SJCRH30 (cell line): Measurements from ENCODE around the gene DNASE1L3. TPM values are rescaled to one million over a fixed set of nuclear protein-coding genes. Genes with fewer than 3 reads are reported as not detected.
"Not testable (repeated sequence)": the region's sequence is repeated elsewhere in the genome, so short reads cannot be mapped to it uniquely, and the experiment has no call there.

Experiments used
- DNase-seq, 2 experiments: peaks; one replicate each; pipeline ENCODE4 v3.0.0-alpha.2; 2015 to 2020
- H3K27ac ChIP-seq: fragments of 250-450 bp; sonication (Bioruptor Pico); 2 replicates; pipeline ENCODE4 v1.5.1; 2020; ENCODE audit warnings: mild to moderate bottlenecking, moderate library complexity
- H3K27me3 ChIP-seq: fragments of 250-450 bp; sonication (Bioruptor Pico); 2 replicates; pipeline ENCODE4 v1.5.1; 2020; ENCODE audit warnings: mild to moderate bottlenecking, moderate library complexity
- H3K36me3 ChIP-seq: fragments of 250-450 bp; sonication (Bioruptor Pico); 2 replicates; pipeline ENCODE4 v1.5.1; 2020; ENCODE audit warnings: mild to moderate bottlenecking, moderate library complexity
- H3K4me1 ChIP-seq: fragments of 250-450 bp; sonication (Bioruptor Pico); 2 replicates; pipeline ENCODE4 v1.5.1; 2020; ENCODE audit warnings: mild to moderate bottlenecking, moderate library complexity
- H3K4me3 ChIP-seq: fragments of 250-450 bp; sonication (Bioruptor Pico); 2 replicates; pipeline ENCODE4 v1.5.1; 2020; ENCODE audit warnings: mild to moderate bottlenecking, moderate library complexity
- H3K9me3 ChIP-seq: fragments of 250-450 bp; sonication (Bioruptor Pico); replicated peaks from 2 replicates; pipeline ENCODE4 v1.5.1; 2020; ENCODE audit warnings: mild to moderate bottlenecking, moderate library complexity
- total RNA-seq: library from RNA; depleted of rRNA; stranded (reverse); fragments of >200 nt; shearing (Covaris generic); gene quantifications from 2 replicates; pipeline ENCODE4 v1.2.3, GENCODE V29; 2014

The DNASE1L3 gene
- total RNA-seq, 1 experiment from 2014 or later, result not detected

GRCh38 chr3:58217209-58217811, 6.5 kb upstream of the DNASE1L3 start:
- H3K27ac ChIP-seq, result no peak overlapping the region
- no peak overlapping the region for H3K4me3 ChIP-seq
- H3K4me1 ChIP-seq, result peaks cover 13% of the 10 kb centered on the region
- no peaks in the 10 kb centered on the region for H3K36me3 ChIP-seq
- peak; percentile 68 to 83 for DNase-seq
- no peaks in the 10 kb centered on the region for H3K9me3 ChIP-seq
- no peaks in the 10 kb centered on the region for H3K27me3 ChIP-seq

DNA sequence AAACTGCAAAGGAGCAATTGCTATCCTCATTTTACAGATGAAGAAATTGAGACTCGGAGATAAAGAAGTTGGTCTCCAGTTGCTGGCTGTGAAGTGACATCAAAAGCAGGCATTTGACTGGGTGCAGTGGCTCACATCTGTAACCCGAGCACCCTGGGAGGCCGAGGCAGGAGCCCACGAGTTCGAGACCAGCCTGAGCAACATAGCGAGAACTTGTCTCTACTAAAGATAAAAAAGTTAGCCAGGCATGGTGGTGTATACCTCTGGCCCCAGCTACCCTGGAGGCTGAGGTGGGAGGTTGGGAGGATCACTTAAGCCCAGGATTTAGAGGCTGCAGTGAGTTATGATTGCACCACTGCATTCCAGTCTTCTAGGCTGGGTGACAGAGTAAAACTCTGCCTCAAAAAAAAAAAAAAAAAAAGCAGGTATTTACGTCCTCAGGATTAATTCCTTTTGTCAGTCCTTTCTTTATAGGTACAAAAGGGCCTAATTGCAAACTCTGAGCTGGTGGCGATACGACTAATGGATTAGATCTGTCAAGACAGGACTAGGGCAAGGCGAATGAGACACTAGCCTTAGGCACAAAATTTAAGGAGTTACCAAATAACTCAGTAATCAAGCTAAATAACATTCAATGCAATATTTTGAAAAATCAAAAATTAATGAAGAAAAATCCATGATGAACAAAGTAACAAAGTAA, 5.9 kb upstream of the DNASE1L3 start:
- Histone ChIP-seq H3K36me3 (no peaks in the 10 kb centered on the region), H3K9me3 (no peaks in the 10 kb centered on the region), H3K27ac (no peak overlapping the region), H3K4me1 (peaks cover 13% of the 10 kb centered on the region), H3K27me3 (no peaks in the 10 kb centered on the region), H3K4me3 (no peak overlapping the region)
- no peak for DNase-seq

DNA sequence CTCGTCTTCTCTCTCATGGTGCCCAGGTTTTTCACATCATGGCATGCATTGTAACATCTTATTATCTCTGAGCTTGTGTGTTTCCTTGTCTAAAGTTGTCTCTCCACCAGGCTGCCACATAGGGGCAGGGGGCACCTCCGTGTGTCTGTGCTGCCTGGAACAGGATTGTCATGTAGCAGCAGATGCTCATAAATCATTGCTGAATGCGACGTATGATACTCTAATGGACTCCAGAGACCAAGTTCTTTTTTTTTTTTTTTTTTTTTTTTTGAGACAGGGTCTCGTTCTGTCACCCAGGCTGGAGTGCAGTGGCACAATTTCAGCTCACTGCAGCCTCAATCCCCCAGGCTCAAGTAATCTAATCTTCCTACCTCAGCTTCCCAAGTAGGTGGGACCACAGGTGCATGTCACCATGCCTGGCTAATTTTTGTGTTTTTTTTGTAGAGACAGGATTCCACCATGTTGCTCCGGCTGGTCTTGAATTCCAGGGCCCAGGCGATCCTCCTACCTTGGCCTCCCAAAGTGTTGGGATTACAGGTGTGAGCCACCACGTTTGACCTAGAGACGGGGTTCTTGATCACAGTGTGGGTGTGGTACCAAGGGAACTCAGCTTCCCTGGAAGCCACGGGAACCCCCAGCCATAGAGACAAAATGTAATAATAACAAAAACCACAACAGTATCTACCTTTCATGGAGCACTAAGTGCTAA, 4.7 kb upstream of the DNASE1L3 start:
- H3K27ac ChIP-seq, result no peak overlapping the region
- H3K4me3 ChIP-seq, result no peak overlapping the region
- no peaks in the 10 kb centered on the region for H3K27me3 ChIP-seq
- H3K36me3 ChIP-seq, result no peaks in the 10 kb centered on the region
- no peak for DNase-seq
- H3K4me1 ChIP-seq, result peaks cover 13% of the 10 kb centered on the region
- no peaks in the 10 kb centered on the region for H3K9me3 ChIP-seq

DNA sequence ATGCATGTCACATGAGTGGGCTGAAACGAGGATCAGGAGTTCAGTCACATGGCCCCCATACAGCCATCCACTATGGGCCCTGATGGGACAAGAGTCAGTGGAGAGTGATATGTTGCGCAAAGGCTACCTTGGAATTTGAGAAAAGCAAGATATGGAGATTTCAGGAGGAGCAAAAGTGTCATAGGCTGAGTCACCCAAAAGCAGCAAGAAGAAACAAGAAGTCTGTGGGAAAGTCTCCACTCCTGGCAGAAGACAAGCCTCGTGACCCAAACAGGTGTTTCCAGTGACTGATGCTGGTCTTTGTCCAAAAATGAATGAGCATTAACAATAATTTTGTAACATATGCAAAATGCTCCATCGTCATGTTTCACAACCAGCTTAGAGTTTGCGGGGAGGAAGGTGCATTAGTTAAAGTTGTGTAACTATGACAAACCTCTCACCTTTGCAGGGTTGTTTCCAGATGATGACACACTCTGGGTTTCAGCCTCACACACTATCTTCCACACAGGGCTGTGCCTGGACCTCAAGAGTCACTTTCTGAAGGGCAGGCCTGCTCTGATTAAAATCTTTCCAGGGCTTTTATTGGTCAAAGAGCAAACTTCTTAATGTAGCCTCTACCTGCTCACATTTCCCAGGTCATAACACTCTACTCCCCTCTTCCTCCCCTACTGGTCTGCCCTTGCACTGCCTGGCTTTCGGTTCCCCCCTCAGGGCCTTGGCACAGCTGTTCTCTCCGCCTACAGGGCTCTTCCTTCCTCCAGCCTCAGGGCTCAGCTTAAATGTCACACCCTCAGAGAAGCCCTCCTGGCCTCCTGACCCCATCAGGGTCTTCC, 3.9 kb upstream of the DNASE1L3 start:
- Histone ChIP-seq H3K36me3 (no peaks in the 10 kb centered on the region), H3K27me3 (no peaks in the 10 kb centered on the region), H3K4me3 (no peak overlapping the region), H3K27ac (no peak overlapping the region), H3K4me1 (peaks cover 13% of the 10 kb centered on the region), H3K9me3 (no peaks in the 10 kb centered on the region)
- DNase-seq, result peak; percentile 21 to 55

DNA sequence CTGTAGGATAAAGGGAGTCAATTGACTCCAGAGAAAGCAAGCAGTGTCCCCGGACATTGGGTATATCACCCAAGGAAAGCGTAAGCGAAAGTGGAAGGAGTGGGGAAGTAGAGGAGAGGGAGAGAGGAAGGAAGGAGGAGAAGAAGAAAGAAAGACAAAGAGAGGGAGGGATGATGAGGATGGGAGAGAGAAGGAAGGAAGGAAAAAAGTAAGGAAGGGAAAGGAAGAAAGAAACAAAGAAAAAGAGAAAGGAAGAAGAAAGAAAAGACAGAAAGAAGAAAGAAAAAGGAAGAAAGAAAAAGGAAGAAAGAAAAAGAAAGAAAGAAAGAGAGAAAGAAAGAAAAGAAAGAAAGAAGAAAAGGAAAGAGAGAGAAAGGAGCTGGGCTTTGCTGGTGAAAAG, 839 bp downstream of the DNASE1L3 start:
- Histone ChIP-seq H3K9me3 (no peaks in the 10 kb centered on the region), H3K36me3 (no peaks in the 10 kb centered on the region), H3K27ac (no peak overlapping the region), H3K4me3 (no peak overlapping the region), H3K27me3 (no peaks in the 10 kb centered on the region), H3K4me1 (peaks cover 6% of the 10 kb centered on the region)
- DNase-seq, result no peak

DNA sequence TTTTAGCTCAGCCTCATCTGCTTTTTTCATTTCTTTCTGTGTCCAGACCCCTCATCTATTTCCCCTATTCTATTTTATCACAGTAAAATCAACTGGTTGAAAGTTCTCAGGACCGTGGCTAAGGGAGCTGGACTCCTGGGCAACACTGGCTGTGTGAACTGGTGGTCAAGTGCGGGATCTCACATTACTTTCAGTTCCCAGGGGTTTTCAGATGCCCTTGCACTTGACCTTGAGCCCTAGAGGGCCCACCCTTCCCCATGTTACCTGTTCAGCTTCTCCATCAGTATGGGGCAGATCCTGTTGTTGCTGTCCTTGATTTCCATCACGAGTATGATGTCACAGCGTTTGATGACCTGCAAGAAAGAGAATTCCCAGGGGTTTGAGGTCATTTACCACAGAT, 2.8 kb downstream of the DNASE1L3 start:
- DNase-seq, result no peak
- H3K27ac ChIP-seq, result no peak overlapping the region
- no peaks in the 10 kb centered on the region for H3K27me3 ChIP-seq
- no peaks in the 10 kb centered on the region for H3K9me3 ChIP-seq
- H3K4me1 ChIP-seq, result no peaks in the 10 kb centered on the region
- H3K36me3 ChIP-seq, result no peaks in the 10 kb centered on the region
- H3K4me3 ChIP-seq, result no peak overlapping the region

DNA sequence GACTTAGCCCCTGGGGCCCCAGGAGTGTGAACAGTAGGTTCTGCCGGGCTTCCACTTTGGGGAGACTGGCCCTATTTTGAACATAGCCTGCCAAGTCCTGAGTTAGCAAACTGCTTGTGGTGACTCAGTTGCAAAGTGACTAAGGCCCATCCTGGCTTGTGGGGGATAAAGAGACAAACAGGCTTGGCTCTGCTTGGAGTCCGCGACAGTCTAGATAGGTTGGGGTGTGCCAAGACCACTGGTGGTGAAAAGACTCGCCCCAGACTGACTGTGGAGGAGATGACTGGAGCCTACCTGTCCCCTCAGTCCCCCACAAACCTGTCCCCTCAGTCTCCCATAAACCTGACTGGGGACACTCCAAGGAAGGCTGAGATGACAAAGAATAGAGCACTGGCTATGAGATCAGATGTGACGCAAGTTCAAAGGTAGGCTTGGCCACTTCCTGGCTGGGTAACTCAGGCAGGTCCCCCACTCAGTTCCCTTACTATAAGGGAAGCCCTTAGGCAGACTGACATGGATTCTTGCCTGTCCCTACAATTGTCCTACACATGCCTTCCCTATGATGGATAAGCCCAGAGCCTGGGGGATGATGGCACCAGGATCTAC, 4.3 kb downstream of the DNASE1L3 start:
- no peaks in the 10 kb centered on the region for H3K27me3 ChIP-seq
- no peaks in the 10 kb centered on the region for H3K9me3 ChIP-seq
- DNase-seq, result no peak
- no peak overlapping the region for H3K4me3 ChIP-seq
- no peaks in the 10 kb centered on the region for H3K4me1 ChIP-seq
- no peaks in the 10 kb centered on the region for H3K36me3 ChIP-seq
- H3K27ac ChIP-seq, result no peak overlapping the region

- no peak for DNase-seq
- Histone ChIP-seq H3K9me3 (no peaks in the 10 kb centered on the region), H3K27ac (no peak overlapping the region), H3K27me3 (no peaks in the 10 kb centered on the region), H3K36me3 (no peaks in the 10 kb centered on the region), H3K4me3 (no peak overlapping the region), H3K4me1 (no peaks in the 10 kb centered on the region)
Measured at GRCh38 chr3:58205981-58206380, 4.8 kb downstream of the DNASE1L3 start.

- no peak for DNase-seq
- Histone ChIP-seq H3K4me3 (no peak overlapping the region), H3K27ac (no peak overlapping the region), H3K27me3 (no peaks in the 10 kb centered on the region), H3K36me3 (no peaks in the 10 kb centered on the region), H3K4me1 (no peaks in the 10 kb centered on the region), H3K9me3 (no peaks in the 10 kb centered on the region)
Measured at GRCh38 chr3:58204720-58205119, 6.1 kb downstream of the DNASE1L3 start.

GRCh38 chr3:58203541-58203940, 7.2 kb downstream of the DNASE1L3 start:
- H3K4me3 ChIP-seq, result no peak overlapping the region
- H3K27ac ChIP-seq, result no peak overlapping the region
- no peaks in the 10 kb centered on the region for H3K27me3 ChIP-seq
- DNase-seq, result no peak
- no peaks in the 10 kb centered on the region for H3K9me3 ChIP-seq
- no peaks in the 10 kb centered on the region for H3K36me3 ChIP-seq
- no peaks in the 10 kb centered on the region for H3K4me1 ChIP-seq

DNA sequence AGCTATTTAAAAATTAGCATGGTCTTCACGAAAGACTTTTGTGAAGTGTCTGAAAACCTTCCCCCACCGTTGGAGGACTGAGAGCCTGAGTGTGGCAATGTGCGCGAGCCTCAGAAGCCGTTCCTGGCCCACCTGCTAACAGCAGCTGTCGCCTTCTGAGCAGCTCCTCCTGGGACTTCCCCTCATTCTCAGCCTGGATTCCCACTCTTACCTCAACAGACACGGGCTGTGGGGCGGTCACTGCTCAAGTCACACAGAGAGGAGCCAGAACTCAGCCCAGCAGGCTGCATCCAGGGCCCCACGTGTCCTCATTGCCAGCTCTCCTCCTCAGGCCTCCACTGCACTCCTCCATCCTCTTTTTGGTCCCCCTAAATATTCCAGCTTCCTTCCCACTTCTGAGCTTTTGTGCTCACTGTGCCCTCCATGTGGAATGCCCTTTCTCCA, 7.8 kb downstream of the DNASE1L3 start:
- DNase-seq, result peak; percentile 47 to 69

DNA sequence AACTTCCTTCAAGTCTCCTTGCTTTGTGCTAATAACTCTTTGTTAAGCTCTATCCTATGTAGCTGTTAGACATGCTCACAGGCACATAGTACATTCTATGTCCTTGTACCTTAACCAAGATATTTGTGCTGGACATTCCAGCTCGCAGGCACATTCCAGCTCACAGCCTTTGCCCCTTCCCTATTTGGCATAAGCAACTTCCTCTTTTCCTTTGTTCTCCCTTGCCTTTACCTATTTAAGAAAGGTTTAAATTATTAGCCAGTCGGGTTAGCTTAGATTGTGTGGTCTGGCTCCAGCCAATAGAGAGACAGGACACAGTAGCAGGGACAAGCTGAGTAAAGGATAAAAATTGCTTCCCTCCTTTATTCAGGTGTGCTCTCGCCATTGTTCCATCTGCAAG, 9.3 kb downstream of the DNASE1L3 start:
- H3K36me3 ChIP-seq, H3K9me3 ChIP-seq, H3K4me1 ChIP-seq, H3K27me3 ChIP-seq, H3K27ac ChIP-seq, DNase-seq, H3K4me3 ChIP-seq: not testable (repeated sequence)

More for the DNA sequence above, 7.8 kb downstream of the DNASE1L3 start:
- Histone ChIP-seq H3K36me3 (no peaks in the 10 kb centered on the region), H3K4me3 (no peak overlapping the region), H3K27ac (no peak overlapping the region), H3K27me3 (no peaks in the 10 kb centered on the region), H3K9me3 (no peaks in the 10 kb centered on the region), H3K4me1 (no peaks in the 10 kb centered on the region)

GRCh38 chr3:58200846-58201355, 9.9 kb downstream of the DNASE1L3 start:
- no peaks in the 10 kb centered on the region for H3K27me3 ChIP-seq
- no peaks in the 10 kb centered on the region for H3K4me1 ChIP-seq
- H3K9me3 ChIP-seq, result no peaks in the 10 kb centered on the region
- no peak overlapping the region for H3K4me3 ChIP-seq
- no peak overlapping the region for H3K27ac ChIP-seq
- no peaks in the 10 kb centered on the region for H3K36me3 ChIP-seq
- DNase-seq, result no peak

- H3K4me3 ChIP-seq, result no peak overlapping the region
- no peaks in the 10 kb centered on the region for H3K27me3 ChIP-seq
- H3K27ac ChIP-seq, result no peak overlapping the region
- H3K4me1 ChIP-seq, result no peaks in the 10 kb centered on the region
- DNase-seq, result no peak
- H3K9me3 ChIP-seq, result no peaks in the 10 kb centered on the region
- H3K36me3 ChIP-seq, result no peaks in the 10 kb centered on the region
Measured at GRCh38 chr3:58200121-58200709, 10.6 kb downstream of the DNASE1L3 start.
